Non-pigmented ciliary epithelial cell (primary cell): Measurements from ENCODE around the gene SEMA3G.

ENCODE experiments used
- DNase-seq: peaks from one replicate; pipeline ENCODE4 v3.0.0-alpha.2; 2010; ENCODE audit warnings: low read depth

SEMA3G gene

DNA sequence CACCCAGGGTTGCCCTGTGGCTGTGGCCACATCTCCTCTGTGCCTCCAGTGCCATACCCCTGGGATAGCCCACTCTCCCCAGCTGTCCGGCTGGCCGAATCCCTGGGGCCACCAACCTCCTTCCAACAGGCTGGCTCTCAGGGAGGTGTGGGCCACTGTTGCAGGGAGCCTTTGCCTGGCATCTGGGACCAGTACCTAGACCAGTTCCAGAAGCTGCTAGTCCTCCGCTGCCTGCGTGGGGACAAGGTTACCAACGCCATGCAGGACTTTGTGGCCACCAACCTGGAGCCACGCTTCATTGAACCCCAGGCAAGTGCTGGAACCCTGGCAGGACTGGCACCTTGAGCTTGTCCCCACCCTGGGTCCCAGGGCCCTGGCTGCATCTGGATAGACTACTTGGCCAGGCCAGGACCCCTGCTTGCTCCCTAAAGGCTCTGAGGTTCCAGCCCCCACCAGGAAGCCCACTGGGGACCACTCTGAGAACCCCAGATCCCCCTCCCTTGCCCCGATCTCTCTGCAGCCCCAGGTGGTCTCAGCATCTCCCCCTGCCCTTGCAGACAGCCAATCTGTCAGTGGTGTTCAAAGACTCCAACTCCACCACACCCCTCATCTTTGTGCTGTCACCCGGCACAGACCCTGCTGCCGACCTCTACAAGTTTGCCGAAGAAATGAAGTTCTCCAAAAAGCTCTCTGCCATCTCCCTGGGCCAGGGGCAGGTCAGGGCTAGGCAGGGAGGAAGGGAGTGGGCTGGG lies 50.0 kb downstream of the SEMA3G start:
- no peak for DNase-seq

DNA sequence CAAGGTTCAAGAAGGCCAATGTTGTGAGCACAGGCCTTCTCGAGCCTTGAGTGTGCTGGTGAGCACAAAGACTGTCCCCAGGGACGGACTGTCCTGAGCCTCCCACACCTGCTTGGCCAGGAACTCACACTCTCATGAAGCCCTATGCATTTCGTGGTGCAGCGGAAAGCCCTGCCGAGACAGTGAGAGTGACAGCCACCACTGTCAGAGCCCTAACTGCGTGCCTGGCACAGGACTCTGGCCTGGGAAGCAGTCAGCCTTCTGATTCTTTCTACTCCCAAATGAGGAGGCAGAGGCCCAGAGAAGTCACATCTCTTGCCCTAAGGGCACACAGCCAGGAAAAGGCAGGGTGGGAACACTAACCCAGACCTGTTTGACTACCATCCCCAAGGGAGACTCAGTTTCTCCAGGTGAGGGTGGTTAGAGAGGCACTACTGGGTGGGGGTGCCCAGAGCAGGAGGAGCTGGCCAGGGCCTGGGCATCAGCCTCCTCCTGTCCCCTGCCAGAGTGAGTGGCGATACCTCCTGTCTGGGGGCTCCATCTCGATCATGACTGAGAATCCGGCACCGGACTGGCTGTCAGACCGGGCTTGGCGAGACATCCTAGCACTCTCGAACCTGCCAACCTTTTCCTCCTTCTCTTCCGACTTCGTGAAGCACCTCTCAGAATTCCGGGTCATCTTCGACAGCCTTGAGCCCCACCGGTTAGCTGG lies 50.8 kb downstream of the SEMA3G start:
- DNase-seq: no peak

DNA sequence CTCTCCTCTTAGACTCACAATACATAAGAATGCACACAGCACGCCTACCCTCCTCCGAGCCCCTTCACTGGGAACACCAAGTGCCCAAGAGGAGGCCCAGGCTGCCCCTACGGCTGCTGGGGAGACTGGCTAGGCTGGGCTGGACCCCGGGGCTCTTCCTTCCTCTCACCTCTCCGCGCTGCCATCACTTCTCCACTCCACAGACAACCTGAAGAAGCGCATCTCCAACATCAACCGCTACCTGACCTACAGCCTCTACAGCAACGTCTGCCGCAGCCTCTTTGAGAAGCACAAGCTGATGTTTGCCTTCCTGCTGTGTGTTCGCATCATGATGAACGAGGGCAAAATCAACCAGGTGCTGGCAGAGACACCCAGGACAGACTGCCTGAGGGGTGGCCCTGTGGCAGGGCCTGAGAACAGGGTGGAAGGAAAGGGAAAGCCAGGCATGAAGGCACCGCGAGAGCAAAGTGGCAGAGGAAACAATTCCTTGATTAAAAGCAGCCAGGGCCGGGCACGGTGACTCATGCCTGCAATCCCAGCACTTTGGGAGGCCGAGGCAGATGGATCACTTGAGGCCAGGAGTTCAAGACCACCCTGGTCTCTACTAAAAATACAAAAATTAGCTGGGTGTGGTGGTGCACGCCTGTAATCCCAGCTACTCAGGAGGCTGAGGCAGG lies 51.6 kb downstream of the SEMA3G start:
- DNase-seq: no peak

DNA sequence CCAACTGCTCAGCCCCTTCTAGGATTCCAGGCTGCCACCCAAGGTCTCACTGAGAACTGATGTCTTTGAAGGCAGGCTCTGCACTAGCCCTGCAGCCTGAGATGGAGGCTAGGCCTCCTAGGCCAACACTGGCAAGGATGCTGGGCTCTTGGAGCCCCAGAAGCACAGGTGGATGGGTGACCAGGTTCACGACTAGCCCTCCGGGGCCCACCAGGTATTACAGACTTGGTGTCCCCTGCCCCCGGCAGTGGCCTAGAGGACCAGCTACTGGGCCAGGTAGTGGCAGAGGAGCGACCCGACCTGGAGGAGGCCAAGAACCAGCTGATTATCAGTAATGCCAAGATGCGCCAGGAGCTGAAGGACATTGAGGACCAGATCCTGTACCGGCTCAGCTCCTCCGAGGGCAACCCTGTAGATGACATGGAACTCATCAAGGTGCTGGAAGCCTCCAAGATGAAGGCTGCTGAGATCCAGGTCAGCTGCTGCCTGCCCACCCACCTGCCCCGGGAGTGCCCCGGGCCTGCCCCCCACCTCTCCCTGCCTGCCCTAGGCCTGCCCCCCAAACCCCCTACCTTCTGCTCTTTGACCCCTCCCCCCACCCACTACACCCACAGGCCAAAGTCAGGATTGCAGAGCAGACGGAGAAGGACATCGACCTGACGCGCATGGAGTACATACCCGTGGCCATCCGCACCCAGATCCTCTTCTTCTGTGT lies 52.5 kb downstream of the SEMA3G start:
- DNase-seq: no peak

DNA sequence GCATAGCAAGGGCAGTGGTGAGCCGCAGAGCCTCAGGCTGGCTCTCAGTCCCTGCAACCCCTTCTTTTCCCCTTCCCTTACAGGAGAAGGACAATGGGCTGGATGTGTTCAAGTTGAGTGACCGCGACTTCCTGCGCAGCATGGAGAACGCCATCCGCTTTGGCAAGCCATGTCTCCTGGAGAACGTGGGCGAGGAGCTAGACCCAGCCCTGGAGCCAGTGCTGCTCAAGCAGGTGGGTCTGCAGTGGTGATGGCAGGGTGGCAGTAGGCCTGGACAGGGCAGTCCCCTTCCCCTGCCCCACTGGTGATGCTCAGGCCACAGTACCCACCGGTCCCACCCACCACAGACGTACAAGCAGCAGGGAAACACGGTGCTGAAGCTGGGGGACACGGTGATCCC lies 53.8 kb downstream of the SEMA3G start:
- DNase-seq: no peak

DNA sequence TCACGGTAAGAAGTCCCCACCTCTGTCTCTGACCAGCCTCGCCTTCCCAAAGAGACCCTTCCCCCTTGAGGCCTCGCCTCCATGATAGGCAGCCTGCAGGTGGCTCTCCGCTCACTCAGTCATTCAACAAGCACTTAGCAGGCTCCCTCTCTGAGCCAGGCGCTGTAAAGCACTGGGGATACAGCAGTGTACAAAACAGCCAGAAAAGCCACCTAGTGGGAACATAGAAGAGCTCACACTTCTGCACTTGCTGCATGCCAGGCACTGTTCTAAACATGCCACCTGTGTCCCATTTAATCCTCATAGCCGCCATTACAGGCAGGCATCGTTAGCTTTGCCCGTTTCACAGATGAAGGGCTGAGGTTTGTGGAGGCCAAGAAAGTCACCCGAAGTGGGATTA lies 56.0 kb downstream of the SEMA3G start:
- no peak for DNase-seq

DNA sequence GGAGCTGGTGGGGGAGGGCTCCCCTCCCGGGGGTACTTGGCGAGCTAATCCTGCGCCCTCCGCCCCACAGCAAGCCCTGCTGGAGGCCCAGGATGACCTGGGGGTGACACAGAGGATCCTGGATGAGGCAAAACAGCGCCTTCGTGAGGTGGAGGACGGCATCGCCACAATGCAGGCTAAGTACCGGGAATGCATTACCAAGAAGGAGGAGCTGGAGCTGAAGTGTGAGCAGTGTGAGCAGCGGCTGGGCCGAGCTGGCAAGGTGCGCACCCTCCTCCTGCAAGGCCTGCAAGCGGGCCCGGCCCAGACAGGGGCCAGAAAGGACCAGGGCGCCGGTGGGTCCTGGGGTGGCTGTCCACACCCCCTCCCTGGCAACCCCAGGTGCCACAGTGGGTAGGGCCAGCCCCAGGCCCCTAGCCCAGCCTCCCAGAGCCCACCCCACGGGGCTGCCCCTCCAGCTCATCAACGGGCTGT lies 56.5 kb downstream of the SEMA3G start:
- no peak for DNase-seq

DNA sequence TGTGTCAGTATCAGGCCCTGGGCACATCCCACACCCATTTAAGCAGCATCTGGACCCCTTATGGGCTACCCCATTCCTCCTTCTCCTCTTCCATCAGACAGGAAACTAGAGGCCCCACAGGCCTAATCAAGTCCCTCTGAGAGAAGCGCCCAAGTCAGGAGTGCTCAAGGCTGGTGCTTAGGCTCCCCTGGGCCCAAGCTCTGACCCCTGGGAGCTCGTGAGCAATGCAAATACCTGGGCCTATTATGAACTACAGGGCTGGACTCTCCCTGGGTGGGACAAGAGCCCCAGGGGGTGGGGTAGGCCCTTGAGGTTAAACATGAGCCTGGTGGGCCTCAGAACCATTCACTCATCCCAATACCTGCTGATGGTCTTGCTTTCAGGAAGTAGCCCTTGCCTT lies 57.4 kb downstream of the SEMA3G start:
- DNase-seq: no peak

DNA sequence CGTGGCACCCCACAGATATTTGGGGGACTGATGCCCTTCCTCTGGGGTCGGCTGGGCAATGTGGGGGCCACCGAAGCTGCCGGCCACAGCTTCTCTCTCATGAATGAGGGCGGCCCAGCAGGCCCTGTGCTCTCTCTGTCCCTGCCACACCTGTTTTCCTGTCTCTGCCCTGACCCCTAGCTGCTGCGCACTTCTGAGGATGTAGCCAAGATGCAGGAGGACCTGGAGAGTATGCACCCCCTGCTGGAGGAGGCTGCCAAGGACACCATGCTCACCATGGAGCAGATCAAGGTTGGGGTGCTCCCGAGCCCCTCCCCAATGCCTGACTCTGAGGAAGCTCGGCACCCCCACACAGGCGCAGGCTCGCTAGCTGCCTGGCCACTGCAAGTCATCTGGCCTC lies 59.7 kb downstream of the SEMA3G start:
- DNase-seq: no peak

DNA sequence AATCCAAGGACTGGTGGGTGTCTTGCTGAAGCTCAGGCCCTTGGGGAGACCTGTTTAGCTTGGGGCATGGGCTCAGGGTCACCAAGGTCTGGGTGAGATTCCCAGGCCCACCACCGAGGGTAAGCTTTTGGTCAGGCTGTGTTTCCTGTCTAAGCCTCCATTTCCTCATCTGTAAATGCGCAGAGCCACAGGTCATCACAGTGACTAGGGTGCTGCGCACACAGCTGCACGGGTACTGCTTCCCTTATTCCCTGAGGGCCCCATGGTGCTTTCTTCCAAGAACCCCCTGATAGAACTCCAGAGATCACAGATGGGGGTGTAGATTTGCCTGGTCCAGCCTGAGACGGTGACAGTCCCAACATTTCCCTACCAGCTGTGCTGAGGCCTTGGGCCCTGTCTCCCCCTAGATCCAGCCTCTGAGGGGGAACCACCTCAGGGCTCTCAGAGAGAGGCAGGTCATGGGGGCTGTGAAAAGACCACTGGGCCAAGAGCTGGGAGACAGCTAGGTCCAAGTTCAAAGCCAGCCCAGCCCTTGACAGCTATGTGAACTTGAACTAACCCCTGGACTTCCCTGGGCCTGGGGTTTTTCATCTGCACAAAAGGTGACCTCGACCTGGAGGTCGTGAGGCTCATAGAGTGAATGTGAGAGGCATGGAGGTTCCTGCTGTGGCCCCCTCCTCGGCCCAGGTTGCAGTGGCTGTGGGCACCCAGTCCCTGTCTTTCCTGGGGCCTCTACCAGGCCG lies 60.7 kb downstream of the SEMA3G start:
- DNase-seq: no peak

DNA sequence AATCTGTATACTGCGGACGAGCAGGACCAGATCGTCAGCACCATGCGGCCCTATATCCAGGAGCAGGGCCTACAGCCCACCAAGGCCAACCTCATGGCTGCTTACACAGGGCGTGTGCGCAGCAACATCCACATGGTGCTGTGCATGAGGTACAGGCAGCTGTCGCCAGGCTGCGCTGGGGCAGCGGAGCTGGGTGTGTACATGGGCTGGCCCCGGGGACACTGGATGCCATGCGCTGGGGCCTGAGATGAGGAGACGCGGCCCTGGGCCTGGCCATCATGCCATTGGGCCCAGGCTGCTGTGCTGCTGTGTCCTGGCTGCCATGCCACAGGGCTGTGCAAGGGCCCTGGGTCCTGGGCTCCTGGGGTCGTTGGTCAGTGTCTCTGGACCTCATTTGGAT lies 61.5 kb downstream of the SEMA3G start:
- no peak for DNase-seq
